Measurements from ENCODE around the gene ZNF662. TPM values are rescaled to one million over a fixed set of nuclear protein-coding genes. Genes with fewer than 3 reads are reported as not detected.

Gene ZNF662
- total and polyA plus RNA-seq, 2 of the 13 experiments (the other 11 are each of a cell fraction or from before 2014, with no cell fraction given), result not detected

DNA sequence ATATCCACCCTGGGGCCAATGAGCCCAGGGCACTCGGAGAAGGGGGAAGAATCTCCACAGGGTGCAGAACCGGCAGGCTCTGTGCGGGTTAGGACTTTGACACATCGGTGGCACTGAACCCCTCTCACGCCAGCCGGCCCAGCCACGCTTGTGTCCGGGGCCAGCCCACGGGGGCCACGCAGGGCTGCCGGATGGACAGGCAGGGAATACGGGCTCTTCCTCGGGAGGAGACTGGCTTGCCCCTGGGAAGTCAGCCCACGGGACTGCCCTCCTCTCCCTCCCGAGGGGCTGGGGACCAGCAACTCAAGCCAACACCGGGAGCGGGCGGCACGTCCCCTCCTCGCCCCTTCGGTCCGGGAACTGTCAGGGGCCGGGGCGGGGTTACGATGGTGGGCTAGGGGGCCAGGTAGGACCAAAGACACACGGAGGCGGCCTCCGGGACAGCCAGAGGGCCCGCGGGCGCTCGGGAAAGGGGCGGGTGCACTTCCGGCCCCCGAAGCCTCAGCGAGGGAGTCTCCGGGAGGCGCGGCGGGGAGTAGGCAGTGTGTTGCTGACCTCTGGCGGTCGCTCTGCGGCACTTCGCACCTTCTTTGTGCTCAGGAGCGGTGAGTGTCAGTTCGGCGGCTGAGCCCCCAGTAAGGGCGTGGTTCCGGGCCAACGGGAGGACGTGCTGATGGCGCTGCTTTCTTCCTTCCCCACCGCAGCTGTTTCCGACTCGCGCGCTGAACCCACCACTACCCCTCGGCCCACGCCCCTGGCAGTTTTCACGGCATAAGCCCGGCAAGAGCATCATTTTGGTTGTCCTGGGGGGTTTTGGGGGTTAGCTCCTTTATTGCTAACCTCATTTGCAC, 25.1 kb upstream of the ZNF662 start (continued):
- TF ChIP-seq, protein P1, sequence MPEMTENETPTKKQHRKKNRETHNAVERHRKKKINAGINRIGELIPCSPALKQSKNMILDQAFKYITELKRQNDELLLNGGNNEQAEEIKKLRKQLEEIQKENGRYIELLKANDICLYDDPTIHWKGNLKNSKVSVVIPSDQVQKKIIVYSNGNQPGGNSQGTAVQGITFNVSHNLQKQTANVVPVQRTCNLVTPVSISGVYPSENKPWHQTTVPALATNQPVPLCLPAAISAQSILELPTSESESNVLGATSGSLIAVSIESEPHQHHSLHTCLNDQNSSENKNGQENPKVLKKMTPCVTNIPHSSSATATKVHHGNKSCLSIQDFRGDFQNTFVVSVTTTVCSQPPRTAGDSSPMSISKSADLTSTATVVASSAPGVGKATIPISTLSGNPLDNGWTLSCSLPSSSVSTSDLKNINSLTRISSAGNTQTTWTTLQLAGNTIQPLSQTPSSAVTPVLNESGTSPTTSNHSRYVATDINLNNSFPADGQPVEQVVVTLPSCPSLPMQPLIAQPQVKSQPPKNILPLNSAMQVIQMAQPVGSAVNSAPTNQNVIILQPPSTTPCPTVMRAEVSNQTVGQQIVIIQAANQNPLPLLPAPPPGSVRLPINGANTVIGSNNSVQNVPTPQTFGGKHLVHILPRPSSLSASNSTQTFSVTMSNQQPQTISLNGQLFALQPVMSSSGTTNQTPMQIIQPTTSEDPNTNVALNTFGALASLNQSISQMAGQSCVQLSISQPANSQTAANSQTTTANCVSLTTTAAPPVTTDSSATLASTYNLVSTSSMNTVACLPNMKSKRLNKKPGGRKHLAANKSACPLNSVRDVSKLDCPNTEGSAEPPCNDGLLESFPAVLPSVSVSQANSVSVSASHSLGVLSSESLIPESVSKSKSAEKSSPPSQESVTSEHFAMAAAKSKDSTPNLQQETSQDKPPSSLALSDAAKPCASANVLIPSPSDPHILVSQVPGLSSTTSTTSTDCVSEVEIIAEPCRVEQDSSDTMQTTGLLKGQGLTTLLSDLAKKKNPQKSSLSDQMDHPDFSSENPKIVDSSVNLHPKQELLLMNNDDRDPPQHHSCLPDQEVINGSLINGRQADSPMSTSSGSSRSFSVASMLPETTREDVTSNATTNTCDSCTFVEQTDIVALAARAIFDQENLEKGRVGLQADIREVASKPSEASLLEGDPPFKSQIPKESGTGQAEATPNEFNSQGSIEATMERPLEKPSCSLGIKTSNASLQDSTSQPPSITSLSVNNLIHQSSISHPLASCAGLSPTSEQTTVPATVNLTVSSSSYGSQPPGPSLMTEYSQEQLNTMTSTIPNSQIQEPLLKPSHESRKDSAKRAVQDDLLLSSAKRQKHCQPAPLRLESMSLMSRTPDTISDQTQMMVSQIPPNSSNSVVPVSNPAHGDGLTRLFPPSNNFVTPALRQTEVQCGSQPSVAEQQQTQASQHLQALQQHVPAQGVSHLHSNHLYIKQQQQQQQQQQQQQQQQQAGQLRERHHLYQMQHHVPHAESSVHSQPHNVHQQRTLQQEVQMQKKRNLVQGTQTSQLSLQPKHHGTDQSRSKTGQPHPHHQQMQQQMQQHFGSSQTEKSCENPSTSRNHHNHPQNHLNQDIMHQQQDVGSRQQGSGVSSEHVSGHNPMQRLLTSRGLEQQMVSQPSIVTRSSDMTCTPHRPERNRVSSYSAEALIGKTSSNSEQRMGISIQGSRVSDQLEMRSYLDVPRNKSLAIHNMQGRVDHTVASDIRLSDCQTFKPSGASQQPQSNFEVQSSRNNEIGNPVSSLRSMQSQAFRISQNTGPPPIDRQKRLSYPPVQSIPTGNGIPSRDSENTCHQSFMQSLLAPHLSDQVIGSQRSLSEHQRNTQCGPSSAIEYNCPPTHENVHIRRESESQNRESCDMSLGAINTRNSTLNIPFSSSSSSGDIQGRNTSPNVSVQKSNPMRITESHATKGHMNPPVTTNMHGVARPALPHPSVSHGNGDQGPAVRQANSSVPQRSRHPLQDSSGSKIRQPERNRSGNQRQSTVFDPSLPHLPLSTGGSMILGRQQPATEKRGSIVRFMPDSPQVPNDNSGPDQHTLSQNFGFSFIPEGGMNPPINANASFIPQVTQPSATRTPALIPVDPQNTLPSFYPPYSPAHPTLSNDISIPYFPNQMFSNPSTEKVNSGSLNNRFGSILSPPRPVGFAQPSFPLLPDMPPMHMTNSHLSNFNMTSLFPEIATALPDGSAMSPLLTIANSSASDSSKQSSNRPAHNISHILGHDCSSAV (CRISPR knock-in tag; IDR thresholded peaks at IDR 0.05; ENCODE audit: borderline replicate concordance), result no peak
- TF ChIP-seq CAMTA2 (CRISPR knock-in tag; IDR thresholded peaks at IDR 0.05; ENCODE audit: borderline replicate concordance) (no peak), ZNF235 (CRISPR knock-in tag; IDR thresholded peaks at IDR 0.05; ENCODE audit: borderline replicate concordance) (no peak), PHF21A (CRISPR knock-in tag; IDR thresholded peaks at IDR 0.05) (no peak), GZF1 (CRISPR knock-in tag; IDR thresholded peaks at IDR 0.05) (no peak)
- TF ChIP-seq, protein P2, sequence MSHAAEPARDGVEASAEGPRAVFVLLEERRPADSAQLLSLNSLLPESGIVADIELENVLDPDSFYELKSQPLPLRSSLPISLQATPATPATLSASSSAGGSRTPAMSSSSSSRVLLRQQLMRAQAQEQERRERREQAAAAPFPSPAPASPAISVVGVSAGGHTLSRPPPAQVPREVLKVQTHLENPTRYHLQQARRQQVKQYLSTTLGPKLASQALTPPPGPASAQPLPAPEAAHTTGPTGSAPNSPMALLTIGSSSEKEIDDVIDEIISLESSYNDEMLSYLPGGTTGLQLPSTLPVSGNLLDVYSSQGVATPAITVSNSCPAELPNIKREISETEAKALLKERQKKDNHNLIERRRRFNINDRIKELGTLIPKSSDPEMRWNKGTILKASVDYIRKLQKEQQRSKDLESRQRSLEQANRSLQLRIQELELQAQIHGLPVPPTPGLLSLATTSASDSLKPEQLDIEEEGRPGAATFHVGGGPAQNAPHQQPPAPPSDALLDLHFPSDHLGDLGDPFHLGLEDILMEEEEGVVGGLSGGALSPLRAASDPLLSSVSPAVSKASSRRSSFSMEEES (CRISPR knock-in tag; IDR thresholded peaks at IDR 0.05), result 0 out of 2 replicates have a peak, but pooled peaks have one; percentile 22
- TF ChIP-seq, protein P3, sequence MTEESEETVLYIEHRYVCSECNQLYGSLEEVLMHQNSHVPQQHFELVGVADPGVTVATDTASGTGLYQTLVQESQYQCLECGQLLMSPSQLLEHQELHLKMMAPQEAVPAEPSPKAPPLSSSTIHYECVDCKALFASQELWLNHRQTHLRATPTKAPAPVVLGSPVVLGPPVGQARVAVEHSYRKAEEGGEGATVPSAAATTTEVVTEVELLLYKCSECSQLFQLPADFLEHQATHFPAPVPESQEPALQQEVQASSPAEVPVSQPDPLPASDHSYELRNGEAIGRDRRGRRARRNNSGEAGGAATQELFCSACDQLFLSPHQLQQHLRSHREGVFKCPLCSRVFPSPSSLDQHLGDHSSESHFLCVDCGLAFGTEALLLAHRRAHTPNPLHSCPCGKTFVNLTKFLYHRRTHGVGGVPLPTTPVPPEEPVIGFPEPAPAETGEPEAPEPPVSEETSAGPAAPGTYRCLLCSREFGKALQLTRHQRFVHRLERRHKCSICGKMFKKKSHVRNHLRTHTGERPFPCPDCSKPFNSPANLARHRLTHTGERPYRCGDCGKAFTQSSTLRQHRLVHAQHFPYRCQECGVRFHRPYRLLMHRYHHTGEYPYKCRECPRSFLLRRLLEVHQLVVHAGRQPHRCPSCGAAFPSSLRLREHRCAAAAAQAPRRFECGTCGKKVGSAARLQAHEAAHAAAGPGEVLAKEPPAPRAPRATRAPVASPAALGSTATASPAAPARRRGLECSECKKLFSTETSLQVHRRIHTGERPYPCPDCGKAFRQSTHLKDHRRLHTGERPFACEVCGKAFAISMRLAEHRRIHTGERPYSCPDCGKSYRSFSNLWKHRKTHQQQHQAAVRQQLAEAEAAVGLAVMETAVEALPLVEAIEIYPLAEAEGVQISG (CRISPR knock-in tag; IDR thresholded peaks at IDR 0.05), result peak; percentile 73
